ENCODE measurements around the gene TUFM.
A peak's percentile ranks its signal among the peaks of the same experiment; 100 is the strongest.
"Not testable (repeated sequence)": the region's sequence is repeated elsewhere in the genome, so short reads cannot be mapped to it uniquely, and the experiment has no call there.

Gene TUFM

GRCh38 chr16:28837672-28838557 lies 8.2 kb downstream of the TUFM start:
- no peak for DNase-seq

GRCh38 chr16:28836761-28837064 lies 9.4 kb downstream of the TUFM start:
- no peak for DNase-seq

- DNase-seq: no peak
Measured at GRCh38 chr16:28835864-28836760, 10.0 kb downstream of the TUFM start.

- no peak for DNase-seq
Measured at GRCh38 chr16:28834873-28835863, 11.0 kb downstream of the TUFM start.

GRCh38 chr16:28834349-28834748 lies 11.8 kb downstream of the TUFM start:
- DNase-seq: no peak

- no peak for DNase-seq
Measured at GRCh38 chr16:28830531-28830930, 15.6 kb downstream of the TUFM start.

- DNase-seq: no peak
Measured at GRCh38 chr16:28829747-28830146, 16.4 kb downstream of the TUFM start.

- DNase-seq: no peak
Measured at GRCh38 chr16:28826141-28826540, 20.0 kb downstream of the TUFM start.

GRCh38 chr16:28824717-28824973 lies 21.5 kb downstream of the TUFM start:
- no peak for DNase-seq

GRCh38 chr16:28823873-28824716 lies 22.1 kb downstream of the TUFM start:
- peak; percentile 99 for DNase-seq

GRCh38 chr16:28823291-28823872 lies 22.8 kb downstream of the TUFM start:
- DNase-seq: no peak

- DNase-seq: peak; percentile 97
Measured at GRCh38 chr16:28822520-28823290, 23.4 kb downstream of the TUFM start, which contains the start of gene ATXN2L. ATXN2L (plus strand) TSS chr16:28822999; CDS start chr16:28823260, 261 bp downstream.

GRCh38 chr16:28821874-28822519 lies 24.2 kb downstream of the TUFM start:
- DNase-seq: no peak

GRCh38 chr16:28820546-28820945 lies 25.6 kb downstream of the TUFM start:
- DNase-seq: not testable (repeated sequence)

- no peak for DNase-seq
Measured at GRCh38 chr16:28820016-28820415, 26.1 kb downstream of the TUFM start.

- not testable (repeated sequence) for DNase-seq
Measured at GRCh38 chr16:28807445-28808120, 38.6 kb downstream of the TUFM start.

GRCh38 chr16:28802235-28803019 lies 43.7 kb downstream of the TUFM start:
- peak; percentile 74 for DNase-seq
